Limb (tissue), 2 donors: ENCODE measurements around the gene EPB41L2.

Experiments used
- DNase-seq, 2 donors: peaks; one replicate each; pipeline ENCODE4 v3.0.0-alpha.2; 2016; ENCODE audit errors: extremely low spot score in 2 of 2

EPB41L2 gene

DNA sequence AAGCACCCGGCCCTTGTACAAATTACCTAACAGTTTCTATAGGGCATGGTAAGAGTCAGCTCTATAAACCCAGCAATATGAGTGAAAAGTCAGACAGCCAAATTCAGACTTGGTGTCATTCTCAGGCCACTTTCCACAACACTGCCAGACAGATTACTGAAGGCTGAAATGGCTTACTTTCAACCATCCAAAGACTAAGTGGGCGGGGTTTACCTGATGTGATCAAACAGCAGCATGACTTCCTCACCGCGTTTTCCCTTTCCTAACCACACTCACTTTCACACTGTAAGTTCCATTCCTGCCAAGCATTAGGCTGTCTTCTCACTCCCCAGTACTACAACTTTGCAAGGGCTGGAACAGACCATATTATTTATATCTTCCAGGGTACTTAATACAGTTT is 149.9 kb downstream of the EPB41L2 start:
- no peak for DNase-seq

GRCh38 chr6:130912434-130912833 is 150.6 kb downstream of the EPB41L2 start:
- peak; percentile 56 to 58 for DNase-seq

- no peak for DNase-seq
Measured at GRCh38 chr6:130908958-130909357, 154.1 kb downstream of the EPB41L2 start.

DNA sequence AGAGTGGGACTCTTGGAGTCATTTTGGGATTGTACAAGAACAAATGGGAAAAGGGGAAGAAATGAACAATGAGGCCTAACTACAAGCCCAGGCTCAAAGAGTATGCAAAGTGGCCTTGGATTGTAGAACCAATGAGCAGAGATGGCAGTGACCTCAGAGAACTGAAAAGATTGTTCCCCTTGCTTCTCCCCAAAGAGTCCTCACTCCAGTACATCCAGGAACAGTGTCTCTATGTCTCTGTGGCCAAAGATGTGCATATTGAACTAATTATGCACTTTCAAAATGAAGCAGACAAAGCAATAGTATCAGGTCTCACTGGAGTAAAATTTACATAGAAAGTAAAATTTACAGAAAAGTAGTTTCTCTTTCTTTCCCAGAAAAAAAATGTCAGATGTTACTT is 154.9 kb downstream of the EPB41L2 start:
- no peak for DNase-seq

- no peak for DNase-seq
Measured at GRCh38 chr6:130907687-130908086, 155.4 kb downstream of the EPB41L2 start.

- DNase-seq, result no peak
Measured at GRCh38 chr6:130906736-130907381, 156.2 kb downstream of the EPB41L2 start.

DNA sequence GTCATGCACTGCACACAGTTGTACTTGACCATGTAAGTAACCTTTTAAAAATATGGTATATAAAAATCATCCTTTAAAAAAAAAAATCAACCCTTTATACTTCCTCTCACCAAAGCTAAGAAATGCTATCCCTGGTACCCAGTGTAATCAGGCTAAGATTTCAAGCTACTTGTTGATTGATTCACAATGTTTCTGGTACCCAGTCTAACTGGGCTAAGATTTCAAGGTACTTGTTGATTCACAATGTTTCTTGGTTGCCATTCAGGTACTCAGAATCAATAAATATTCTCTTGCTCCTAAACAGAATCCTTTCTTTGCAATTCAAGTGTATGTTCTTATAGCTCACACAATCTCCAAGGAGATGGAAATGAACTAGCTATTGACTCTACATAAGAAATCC is 159.4 kb downstream of the EPB41L2 start:
- DNase-seq, result no peak

GRCh38 chr6:130903007-130903406 is 160.0 kb downstream of the EPB41L2 start:
- DNase-seq, result no peak

- no peak for DNase-seq
Measured at GRCh38 chr6:130900913-130901312, 162.1 kb downstream of the EPB41L2 start.

DNA sequence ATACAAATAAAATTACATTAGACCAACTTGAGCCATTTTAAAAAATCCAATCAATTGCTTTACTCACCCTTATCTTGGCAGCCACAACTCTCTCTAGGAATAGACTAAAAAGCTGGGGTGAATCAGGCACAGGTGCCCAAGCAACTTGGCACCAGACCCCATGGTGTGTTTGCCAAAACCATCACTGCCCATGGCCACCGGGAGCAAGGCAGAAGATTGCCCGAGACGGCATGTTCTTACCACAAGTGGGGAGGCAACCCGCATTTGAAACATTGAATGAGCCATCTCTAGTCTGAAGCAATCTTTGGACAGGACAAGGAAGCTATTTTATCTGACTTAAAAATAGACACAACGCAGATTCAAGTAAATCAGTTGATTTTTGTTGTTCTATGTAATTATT is 166.8 kb downstream of the EPB41L2 start:
- no peak for DNase-seq

DNA sequence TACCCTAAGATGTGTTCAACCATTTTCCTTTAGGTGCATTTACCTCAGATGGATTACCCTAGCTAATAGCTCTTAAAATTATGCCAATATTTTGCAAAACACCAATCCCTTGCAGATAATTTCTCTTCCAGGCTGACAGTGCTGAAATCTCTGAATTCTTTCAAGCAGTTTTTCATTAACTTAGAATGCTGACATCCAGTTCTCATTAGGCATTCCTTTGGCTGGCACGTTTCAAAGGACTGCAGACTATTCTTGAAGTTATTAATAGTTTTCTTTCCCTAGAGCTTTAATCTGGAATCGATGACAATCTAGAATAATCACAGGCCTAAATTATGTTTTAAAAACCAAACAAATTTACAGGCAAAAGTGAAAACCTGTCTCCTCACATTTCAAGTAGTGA is 167.5 kb downstream of the EPB41L2 start:
- DNase-seq, result no peak

DNA sequence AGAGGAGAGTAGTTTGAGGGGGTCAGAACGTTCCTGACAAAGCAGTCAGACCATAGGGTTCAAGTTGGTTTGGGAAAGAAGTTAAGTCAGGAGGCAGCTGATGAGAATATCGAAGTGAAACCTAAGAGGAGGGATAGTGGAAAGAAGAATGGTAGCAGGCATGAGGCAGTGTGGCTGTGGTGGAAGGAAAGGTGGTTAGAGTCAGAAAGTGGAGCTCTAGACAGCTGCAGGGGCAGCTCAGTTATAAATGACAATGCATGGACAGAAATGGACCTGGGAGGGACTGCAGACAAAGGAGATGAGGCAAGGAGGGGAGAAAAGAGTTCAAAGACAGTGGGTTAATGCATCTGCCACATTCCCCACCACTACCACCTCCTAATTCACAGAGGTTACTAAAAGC is 169.3 kb downstream of the EPB41L2 start:
- DNase-seq, result no peak

GRCh38 chr6:130893277-130893676 is 169.8 kb downstream of the EPB41L2 start:
- DNase-seq, result no peak

DNA sequence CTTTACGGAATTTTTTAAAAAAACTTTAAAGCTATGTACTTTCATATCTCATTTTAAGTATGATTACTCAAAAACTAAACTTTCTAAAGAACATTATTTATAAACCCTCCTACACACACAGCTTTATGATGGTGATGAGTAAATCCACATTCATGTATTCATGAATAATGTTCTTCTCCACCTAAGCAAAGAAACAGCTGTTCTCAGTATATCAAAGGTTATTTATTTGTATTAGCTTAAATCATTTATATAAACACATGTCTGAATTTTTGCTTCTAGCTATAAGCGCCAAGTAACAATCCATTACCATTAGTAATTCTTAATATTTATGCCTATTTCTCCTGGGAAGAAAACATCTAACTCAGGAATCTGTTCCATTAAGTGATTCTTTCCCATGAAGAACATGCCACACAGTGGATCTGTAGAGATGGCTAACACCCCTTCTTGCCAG is 172.5 kb downstream of the EPB41L2 start:
- no peak for DNase-seq

GRCh38 chr6:130889423-130889822 is 173.6 kb downstream of the EPB41L2 start:
- DNase-seq, result no peak

DNA sequence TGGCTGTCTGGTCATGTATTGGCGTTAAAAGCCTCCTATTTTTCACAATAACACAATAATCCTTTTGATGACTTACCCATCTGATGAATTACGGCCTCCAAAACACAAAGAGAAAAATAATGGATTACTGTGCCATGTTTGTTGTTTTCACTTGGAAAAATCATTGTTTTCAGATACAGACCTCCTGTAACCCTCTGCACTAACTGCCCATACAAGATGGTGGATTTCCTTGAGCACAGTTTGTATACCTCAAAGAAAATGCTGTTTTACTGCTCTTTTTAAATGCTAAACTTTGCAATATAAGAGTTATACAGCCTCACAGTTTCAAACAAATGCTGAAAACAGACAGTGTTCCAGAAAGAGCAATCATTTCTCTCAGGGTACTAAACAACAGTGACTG is 174.8 kb downstream of the EPB41L2 start:
- no peak for DNase-seq

- no peak for DNase-seq
Measured at GRCh38 chr6:130886966-130887365, 176.1 kb downstream of the EPB41L2 start.

DNA sequence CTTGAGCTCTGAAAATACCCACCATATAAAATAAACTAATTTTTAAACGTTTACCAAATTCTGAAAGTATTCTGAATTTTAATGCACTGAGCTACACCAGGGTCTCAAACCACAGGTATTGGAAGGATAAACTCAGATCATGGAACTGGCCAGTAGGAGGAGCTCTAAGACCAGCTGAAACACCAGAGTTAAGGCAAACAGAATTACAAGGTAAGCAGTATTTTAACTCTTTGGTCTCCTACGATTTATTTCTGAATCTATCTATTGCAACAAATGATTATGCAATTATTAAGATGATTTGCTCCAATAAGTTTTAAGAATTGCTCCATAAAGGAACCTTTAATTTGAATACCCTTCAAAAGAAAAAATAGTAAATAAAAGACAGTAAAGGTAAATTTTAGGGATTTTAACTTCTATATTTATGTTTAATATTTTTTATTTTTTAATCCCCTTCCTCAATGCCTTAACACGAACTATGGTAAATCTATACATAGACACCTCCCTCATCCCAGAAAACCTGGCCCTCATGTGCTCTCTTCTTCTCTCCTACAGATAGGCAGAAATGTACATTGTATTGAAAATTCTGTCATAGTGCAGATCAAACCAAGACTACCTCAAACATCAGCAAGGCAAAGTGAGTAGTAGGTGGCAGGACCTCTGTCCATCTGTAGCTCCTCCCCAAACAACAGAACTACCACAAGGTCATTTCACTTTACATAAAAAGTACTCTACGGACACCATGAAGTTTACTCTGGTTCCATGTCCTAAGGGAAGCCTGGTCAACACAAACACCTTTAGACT is 177.5 kb downstream of the EPB41L2 start:
- peak; percentile 82 to 89 for DNase-seq

- no peak for DNase-seq
Measured at GRCh38 chr6:130882370-130882769, 180.7 kb downstream of the EPB41L2 start.

DNA sequence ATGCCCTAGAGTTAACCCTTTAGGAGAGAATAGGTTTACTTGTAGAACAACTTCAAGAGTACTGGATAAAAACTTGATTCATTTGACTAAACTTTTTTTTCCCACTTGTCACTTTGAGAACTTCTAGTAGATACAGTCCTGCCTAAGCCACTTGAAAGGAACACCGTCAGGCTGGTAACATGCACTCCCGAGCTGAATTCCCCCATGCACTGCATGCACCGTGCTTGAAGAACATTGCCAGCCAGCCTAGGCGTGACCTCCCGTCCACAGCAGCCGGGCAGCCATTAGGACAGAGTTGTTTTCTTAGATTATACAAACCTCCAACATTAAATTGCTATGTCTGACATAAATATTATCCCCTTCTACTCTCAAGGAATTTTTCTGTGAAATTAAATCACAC is 183.2 kb downstream of the EPB41L2 start:
- no peak for DNase-seq

- no peak for DNase-seq
Measured at GRCh38 chr6:130873746-130874145, 189.3 kb downstream of the EPB41L2 start.

DNA sequence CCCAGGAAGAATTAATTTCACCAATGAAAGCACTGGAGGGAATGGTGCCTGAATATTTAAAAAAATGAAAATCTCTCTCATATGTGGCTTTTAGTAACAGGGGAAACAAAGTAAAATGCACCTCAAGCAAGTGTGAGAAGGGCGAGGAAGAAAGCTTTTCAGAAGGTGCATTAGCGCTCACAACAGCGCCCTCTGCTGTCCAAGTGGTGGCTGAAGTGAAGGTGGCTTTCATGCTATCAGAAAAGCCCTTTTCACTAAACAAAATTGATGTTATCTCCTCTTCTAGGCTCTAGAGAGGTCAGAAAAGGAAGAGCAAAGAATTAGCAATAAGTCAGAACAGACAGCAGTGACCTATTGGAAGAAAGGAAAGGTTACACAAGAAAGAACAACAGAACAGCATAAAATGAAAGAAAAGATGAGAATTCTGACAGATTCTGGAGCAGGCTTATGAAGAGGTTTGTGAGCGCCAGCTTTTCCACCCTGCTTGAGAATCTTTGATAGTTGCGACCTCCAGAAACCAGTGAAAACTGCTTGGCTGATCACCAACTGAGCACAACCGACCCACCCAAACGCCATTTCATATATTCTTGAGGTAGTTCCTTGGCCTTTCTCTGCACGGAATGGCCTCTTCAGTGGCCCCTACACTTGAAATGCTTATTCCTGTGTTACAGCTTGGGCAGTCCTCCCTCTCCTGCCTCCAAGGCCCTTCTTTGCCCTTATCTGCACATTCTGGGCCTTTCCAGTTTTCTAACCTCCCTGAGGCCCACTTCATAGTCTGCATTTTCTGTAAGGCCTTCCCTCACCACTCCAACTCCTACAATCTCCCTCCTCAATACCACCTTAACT is 190.6 kb downstream of the EPB41L2 start:
- peak; percentile 64 to 80 for DNase-seq
